NCI-H2081 (cell line): ENCODE data around the gene ITLN1.
"Not testable (repeated sequence)": the region's sequence is repeated elsewhere in the genome, so short reads cannot be mapped to it uniquely, and the experiment has no call there.

ENCODE experiments used
- DNase-seq, 2 experiments: peaks; one replicate each; lab custom pipeline; 2025; lab: John Stamatoyannopoulos, UW

The ITLN1 gene

GRCh38 chr1:160885042-160885441 is at the start of gene ITLN1:
Gene ITLN1, minus strand, starts transcription at chr1:160885180. Its CDS starts 303 bp downstream, at chr1:160884877.
- no peak for DNase-seq

GRCh38 chr1:160933305-160933704 is 48.3 kb upstream of the ITLN1 start:
- DNase-seq, result not testable (repeated sequence)

GRCh38 chr1:160925652-160926244 is 40.8 kb upstream of the ITLN1 start:
- no peak for DNase-seq

- DNase-seq, result no peak
These were observed 40.0 kb upstream of the ITLN1 start for GRCh38 chr1:160924791-160925651.

GRCh38 chr1:160916666-160917065 is 31.7 kb upstream of the ITLN1 start:
- DNase-seq, result no peak

- DNase-seq, result not testable (repeated sequence)
These were observed 28.2 kb upstream of the ITLN1 start for GRCh38 chr1:160913229-160913628.

GRCh38 chr1:160911925-160912324 is 26.9 kb upstream of the ITLN1 start:
- no peak for DNase-seq

- no peak for DNase-seq
These were observed 26.5 kb upstream of the ITLN1 start for GRCh38 chr1:160911441-160911840.

GRCh38 chr1:160910170-160910750 is 25.3 kb upstream of the ITLN1 start:
- no peak for DNase-seq

- no peak for DNase-seq
These were observed 23.0 kb upstream of the ITLN1 start for GRCh38 chr1:160907976-160908375.

- DNase-seq, result no peak
These were observed 20.6 kb upstream of the ITLN1 start for GRCh38 chr1:160905617-160905989.

GRCh38 chr1:160904783-160905616 is 20.0 kb upstream of the ITLN1 start:
- no peak for DNase-seq

GRCh38 chr1:160902251-160902650 is 17.3 kb upstream of the ITLN1 start:
- not testable (repeated sequence) for DNase-seq

- no peak for DNase-seq
These were observed 16.8 kb upstream of the ITLN1 start for GRCh38 chr1:160901768-160902167.

GRCh38 chr1:160900683-160901082 is 15.7 kb upstream of the ITLN1 start:
- not testable (repeated sequence) for DNase-seq

GRCh38 chr1:160894368-160895135 is 9.6 kb upstream of the ITLN1 start:
- not testable (repeated sequence) for DNase-seq

- no peak for DNase-seq
These were observed 6.5 kb upstream of the ITLN1 start for GRCh38 chr1:160891474-160891873.

- no peak for DNase-seq
These were observed 3.9 kb upstream of the ITLN1 start for GRCh38 chr1:160888926-160889325.

GRCh38 chr1:160887071-160887470 is 2.1 kb upstream of the ITLN1 start:
- DNase-seq, result no peak

- no peak for DNase-seq
These were observed 401 bp downstream of the ITLN1 start for GRCh38 chr1:160884579-160884978.
